Measurements from ENCODE around the gene PHF21B.
A peak's percentile ranks its signal among the peaks of the same experiment; 100 is the strongest.

PHF21B gene

GRCh38 chr22:44871782-44872181, 138.0 kb downstream of the PHF21B start:
- CTCF ChIA-PET, result no interaction called here
- Histone ChIP-seq H3K4me1 (ENCODE audit: control insufficient read depth, insufficient read depth, low read length) (no peaks in the 10 kb centered on the region), H3K36me3 (ENCODE audit: control insufficient read depth in 2 of 2, insufficient read depth in 1 of 2, low read length in 2 of 2) (no peaks in the 10 kb centered on the region), H3K27ac (ENCODE audit: extremely low read depth, low read depth, low read length) (no peak overlapping the region), H3K9me3 (ENCODE audit: control insufficient read depth, insufficient read depth, low read depth, low read length) (no peaks in the 10 kb centered on the region), H3K4me3 (ENCODE audit: low read depth, low read length) (no peak overlapping the region)
- TF ChIP-seq SETDB1 (IDR thresholded peaks at IDR 0.05; ENCODE audit: insufficient read length, low read length), result peak; percentile 38
- TF ChIP-seq ZNF707 (tag by site-specific recombination; IDR thresholded peaks at IDR 0.05), result peak; percentile 95
- TF ChIP-seq ZBTB7A (tag by site-specific recombination; IDR thresholded peaks at IDR 0.05; ENCODE audit: low read depth), result no peak
- POLR2A ChIA-PET, result no interaction called here

GRCh38 chr22:44870021-44870420, 139.8 kb downstream of the PHF21B start:
- TF ChIP-seq ZBTB10 (tag by site-specific recombination; IDR thresholded peaks at IDR 0.05) (no peak), EGR2 (tag by site-specific recombination; IDR thresholded peaks at IDR 0.05; ENCODE audit: low read depth) (0 out of 2 replicates have a peak, but pooled peaks have one; percentile 16)
- Histone ChIP-seq H3K4me3 (ENCODE audit: low read depth, low read length) (no peak overlapping the region), H3K4me1 (ENCODE audit: control insufficient read depth, insufficient read depth, low read length) (no peaks in the 10 kb centered on the region), H3K9me3 (ENCODE audit: control insufficient read depth, insufficient read depth, low read depth, low read length) (no peaks in the 10 kb centered on the region), H3K36me3 (ENCODE audit: control insufficient read depth in 2 of 2, insufficient read depth in 1 of 2, low read length in 2 of 2) (no peaks in the 10 kb centered on the region), H3K27ac (ENCODE audit: extremely low read depth, low read depth, low read length) (no peak overlapping the region)
- CTCF ChIA-PET, result interaction anchor here (0.7 kb wide), 1 partner anchor 40 kb away, joined by 4 read pairs; no protein-coding TSS in a partner anchor
- POLR2A ChIA-PET, result no interaction called here

- TF ChIP-seq ZNF513 (tag by site-specific recombination; IDR thresholded peaks at IDR 0.05), result no peak
- TF ChIP-seq ZNF707 (tag by site-specific recombination; IDR thresholded peaks at IDR 0.05), result no peak
- no peak for TF ChIP-seq ZBTB6 (tag by site-specific recombination; IDR thresholded peaks at IDR 0.05)
- no peak for TF ChIP-seq BCL11B (tag by site-specific recombination; IDR thresholded peaks at IDR 0.05; ENCODE audit: low read depth)
- TF ChIP-seq ZNF658 (tag by site-specific recombination; IDR thresholded peaks at IDR 0.05), result no peak
- no peak for TF ChIP-seq ZNF202 (tag by site-specific recombination; IDR thresholded peaks at IDR 0.05; ENCODE audit: borderline replicate concordance)
- no peak for TF ChIP-seq OSR2 (tag by site-specific recombination; IDR thresholded peaks at IDR 0.05)
- no peak for TF ChIP-seq ZNF366 (tag by site-specific recombination; conservative IDR thresholded peaks at IDR 0.05)
- TF ChIP-seq AEBP2 (tag by site-specific recombination; IDR thresholded peaks at IDR 0.05; ENCODE audit: borderline replicate concordance), result no peak
- TF ChIP-seq ZNF747 (tag by site-specific recombination; IDR thresholded peaks at IDR 0.05), result no peak
- TF ChIP-seq ZNF521 (tag by site-specific recombination; IDR thresholded peaks at IDR 0.05), result no peak
- TF ChIP-seq GLI2 (tag by site-specific recombination; IDR thresholded peaks at IDR 0.05; ENCODE audit: borderline replicate concordance, low read depth), result no peak
- TF ChIP-seq HOXA7 (CRISPR knock-in tag; IDR thresholded peaks at IDR 0.05; ENCODE audit: borderline replicate concordance), result no peak
- no peak for TF ChIP-seq ZNF571 (tag by site-specific recombination; IDR thresholded peaks at IDR 0.05)
- TF ChIP-seq ZNF704 (tag by site-specific recombination; IDR thresholded peaks at IDR 0.05), result no peak
- no peak for TF ChIP-seq ZNF677 (tag by site-specific recombination; IDR thresholded peaks at IDR 0.05)
- no peak for TF ChIP-seq ZNF184 (tag by site-specific recombination; IDR thresholded peaks at IDR 0.05)
- TF ChIP-seq ZNF639 (tag by site-specific recombination; IDR thresholded peaks at IDR 0.05), result no peak
- ChIA-PET CTCF (interaction anchor here (0.9 kb wide), 1 partner anchor 324 kb away, joined by 3 read pairs; no protein-coding TSS in a partner anchor), POLR2A (no interaction called here)
- no peaks in the 10 kb centered on the region for H3K9me3 ChIP-seq (ENCODE audit: control insufficient read depth, insufficient read depth, low read depth, low read length)
- H3K36me3 ChIP-seq (ENCODE audit: control insufficient read depth in 2 of 2, insufficient read depth in 1 of 2, low read length in 2 of 2), result no peaks in the 10 kb centered on the region
- no peaks in the 10 kb centered on the region for H3K4me1 ChIP-seq (ENCODE audit: control insufficient read depth, insufficient read depth, low read length)
- H3K27ac ChIP-seq (ENCODE audit: extremely low read depth, low read depth, low read length), result no peak overlapping the region
- no peak overlapping the region for H3K4me3 ChIP-seq (ENCODE audit: low read depth, low read length)
Observed at GRCh38 chr22:44869196-44869595, 140.6 kb downstream of the PHF21B start.

Data from HEK293 (cell line).